Measurements from ENCODE around the gene NEO1.
"Not testable (repeated sequence)": the region's sequence is repeated elsewhere in the genome, so short reads cannot be mapped to it uniquely, and the experiment has no call there.

Gene NEO1

GRCh38 chr15:73161546-73161945, 109.3 kb downstream of the NEO1 start:
- DNase-seq = no peak
- in situ Hi-C loops (cut with HindIII; ENCODE audit: low pct_ligation_motif_present, low pct_unique_long_range_greater_than_20kb, low sequenced_read_pairs) = no loop called here

- in situ Hi-C loops (cut with HindIII; ENCODE audit: low pct_ligation_motif_present, low pct_unique_long_range_greater_than_20kb, low sequenced_read_pairs) = no loop called here
- DNase-seq = no peak
Observed at GRCh38 chr15:73165435-73165834, 113.2 kb downstream of the NEO1 start.

GRCh38 chr15:73165844-73166243, 113.6 kb downstream of the NEO1 start:
- DNase-seq = no peak
- in situ Hi-C loops (cut with HindIII; ENCODE audit: low pct_ligation_motif_present, low pct_unique_long_range_greater_than_20kb, low sequenced_read_pairs) = no loop called here

- in situ Hi-C loops (cut with HindIII; ENCODE audit: low pct_ligation_motif_present, low pct_unique_long_range_greater_than_20kb, low sequenced_read_pairs); DNase-seq: not testable (repeated sequence)
Observed at GRCh38 chr15:73166711-73167110, 114.4 kb downstream of the NEO1 start.

- DNase-seq = no peak
- in situ Hi-C loops (cut with HindIII; ENCODE audit: low pct_ligation_motif_present, low pct_unique_long_range_greater_than_20kb, low sequenced_read_pairs) = no loop called here
Observed at GRCh38 chr15:73168487-73168886, 116.2 kb downstream of the NEO1 start.

- in situ Hi-C loops (cut with HindIII; ENCODE audit: low pct_ligation_motif_present, low pct_unique_long_range_greater_than_20kb, low sequenced_read_pairs) = no loop called here
- no peak for DNase-seq
Observed at GRCh38 chr15:73171711-73172110, 119.4 kb downstream of the NEO1 start.

GRCh38 chr15:73172508-73172907, 120.2 kb downstream of the NEO1 start:
- in situ Hi-C loops (cut with HindIII; ENCODE audit: low pct_ligation_motif_present, low pct_unique_long_range_greater_than_20kb, low sequenced_read_pairs) = no loop called here
- DNase-seq = no peak

GRCh38 chr15:73174171-73174570, 121.9 kb downstream of the NEO1 start:
- DNase-seq = no peak
- in situ Hi-C loops (cut with HindIII; ENCODE audit: low pct_ligation_motif_present, low pct_unique_long_range_greater_than_20kb, low sequenced_read_pairs) = no loop called here

- in situ Hi-C loops (cut with HindIII; ENCODE audit: low pct_ligation_motif_present, low pct_unique_long_range_greater_than_20kb, low sequenced_read_pairs) = no loop called here
- DNase-seq = no peak
Observed at GRCh38 chr15:73175382-73175781, 123.1 kb downstream of the NEO1 start.

- in situ Hi-C loops (cut with HindIII; ENCODE audit: low pct_ligation_motif_present, low pct_unique_long_range_greater_than_20kb, low sequenced_read_pairs) = no loop called here
Observed at GRCh38 chr15:73176598-73176997, 124.3 kb downstream of the NEO1 start.

GRCh38 chr15:73183071-73183470, 130.8 kb downstream of the NEO1 start:
- no peak for DNase-seq
- in situ Hi-C loops (cut with HindIII; ENCODE audit: low pct_ligation_motif_present, low pct_unique_long_range_greater_than_20kb, low sequenced_read_pairs) = no loop called here

More at GRCh38 chr15:73176598-73176997, 124.3 kb downstream of the NEO1 start:
- DNase-seq = no peak

GRCh38 chr15:73190189-73190601, 137.9 kb downstream of the NEO1 start:
- DNase-seq = no peak
- in situ Hi-C loops (cut with HindIII; ENCODE audit: low pct_ligation_motif_present, low pct_unique_long_range_greater_than_20kb, low sequenced_read_pairs) = no loop called here

GRCh38 chr15:73195166-73195565, 142.9 kb downstream of the NEO1 start:
- no peak for DNase-seq
- in situ Hi-C loops (cut with HindIII; ENCODE audit: low pct_ligation_motif_present, low pct_unique_long_range_greater_than_20kb, low sequenced_read_pairs) = no loop called here

GRCh38 chr15:73196113-73196512, 143.8 kb downstream of the NEO1 start:
- in situ Hi-C loops (cut with HindIII; ENCODE audit: low pct_ligation_motif_present, low pct_unique_long_range_greater_than_20kb, low sequenced_read_pairs) = no loop called here

GRCh38 chr15:73200339-73200738, 148.1 kb downstream of the NEO1 start:
- DNase-seq = no peak
- in situ Hi-C loops (cut with HindIII; ENCODE audit: low pct_ligation_motif_present, low pct_unique_long_range_greater_than_20kb, low sequenced_read_pairs) = no loop called here

More at GRCh38 chr15:73196113-73196512, 143.8 kb downstream of the NEO1 start:
- DNase-seq = no peak

GRCh38 chr15:73210630-73211029, 158.4 kb downstream of the NEO1 start:
- in situ Hi-C loops (cut with HindIII; ENCODE audit: low pct_ligation_motif_present, low pct_unique_long_range_greater_than_20kb, low sequenced_read_pairs) = no loop called here

GRCh38 chr15:73212424-73212823, 160.2 kb downstream of the NEO1 start:
- in situ Hi-C loops (cut with HindIII; ENCODE audit: low pct_ligation_motif_present, low pct_unique_long_range_greater_than_20kb, low sequenced_read_pairs) = no loop called here
- no peak for DNase-seq

More at GRCh38 chr15:73210630-73211029, 158.4 kb downstream of the NEO1 start:
- DNase-seq = no peak

GRCh38 chr15:73221450-73221849, 169.2 kb downstream of the NEO1 start:
- in situ Hi-C loops (cut with HindIII; ENCODE audit: low pct_ligation_motif_present, low pct_unique_long_range_greater_than_20kb, low sequenced_read_pairs); DNase-seq: not testable (repeated sequence)

GRCh38 chr15:73225358-73226015, 173.2 kb downstream of the NEO1 start:
- no peak for DNase-seq
- in situ Hi-C loops (cut with HindIII; ENCODE audit: low pct_ligation_motif_present, low pct_unique_long_range_greater_than_20kb, low sequenced_read_pairs) = no loop called here

GRCh38 chr15:73226093-73226814, 174.0 kb downstream of the NEO1 start:
- DNase-seq = no peak
- in situ Hi-C loops (cut with HindIII; ENCODE audit: low pct_ligation_motif_present, low pct_unique_long_range_greater_than_20kb, low sequenced_read_pairs) = no loop called here

All from ACHN (cell line).